KMS-11 (cell line): ENCODE results near the gene PPP3CB.

Source experiments
- H2AFZ ChIP-seq: fragments of 200-600 bp; sonication (generic); 2 replicates; pipeline ENCODE4 v1.6.1; 2016; ENCODE audit warnings: antibody characterized with exemption, mixed run types, low read depth
- H3K27ac ChIP-seq: fragments of 200-600 bp; sonication (generic); 2 replicates; pipeline ENCODE4 v1.6.1; 2016; ENCODE audit warnings: mild to moderate bottlenecking, mixed run types
- H3K27me3 ChIP-seq: fragments of 200-600 bp; sonication (generic); 2 replicates; pipeline ENCODE4 v1.6.1; 2017; ENCODE audit warnings: mild to moderate bottlenecking, low read depth, mixed run types, moderate library complexity; ENCODE audit not compliant: insufficient read depth
- H3K36me3 ChIP-seq: fragments of 200-600 bp; sonication (generic); 2 replicates; pipeline ENCODE4 v1.6.1; 2017; ENCODE audit warnings: mild to moderate bottlenecking, mixed run types; ENCODE audit not compliant: insufficient read depth
- H3K4me1 ChIP-seq: fragments of 200-600 bp; sonication (generic); 2 replicates; pipeline ENCODE4 v1.6.1; 2016; ENCODE audit warnings: mild to moderate bottlenecking, low read depth, mixed run types; ENCODE audit not compliant: poor library complexity, severe bottlenecking
- H3K4me2 ChIP-seq: fragments of 200-600 bp; sonication (generic); 2 replicates; pipeline ENCODE4 v1.7.0; 2016; ENCODE audit warnings: mild to moderate bottlenecking, mixed run types
- H3K4me3 ChIP-seq: fragments of 200-600 bp; sonication (generic); IDR thresholded peaks from 2 replicates; pipeline ENCODE4 v1.6.1; 2017; ENCODE audit warnings: low read depth, low read length, mixed read lengths; ENCODE audit not compliant: insufficient read depth
- H3K79me2 ChIP-seq: fragments of 200-600 bp; sonication (generic); 2 replicates; pipeline ENCODE4 v1.6.1; 2016; ENCODE audit warnings: low read depth, mixed run types; ENCODE audit not compliant: insufficient read depth
- H3K9ac ChIP-seq: fragments of 200-600 bp; sonication (generic); 2 replicates; pipeline ENCODE4 v1.6.1; 2016; ENCODE audit warnings: mild to moderate bottlenecking, mixed run types
- H4K20me1 ChIP-seq: fragments of 200-600 bp; sonication (generic); 2 replicates; pipeline ENCODE4 v1.6.1; 2016; ENCODE audit warnings: mild to moderate bottlenecking, mixed run types; ENCODE audit not compliant: insufficient read depth
- CTCF ChIP-seq: fragments of 200-600 bp; sonication (generic); conservative IDR thresholded peaks from 2 replicates; pipeline ENCODE4 v1.6.1; 2017; ENCODE audit warnings: low read depth, mild to moderate bottlenecking, antibody characterized with exemption, low read length, moderate library complexity, mixed read lengths

Gene PPP3CB

GRCh38 chr10:73517166-73517888, 21.5 kb upstream of the PPP3CB start:
- Histone ChIP-seq H3K4me1 (no peaks in the 10 kb centered on the region), H2AFZ (no peak overlapping the region), H3K4me2 (no peak overlapping the region), H3K36me3 (no peaks in the 10 kb centered on the region), H3K27ac (no peak overlapping the region), H3K4me3 (no peak overlapping the region), H3K9ac (no peak overlapping the region), H4K20me1 (no peaks in the 10 kb centered on the region), H3K27me3 (no peaks in the 10 kb centered on the region), H3K79me2 (no peaks in the 10 kb centered on the region)
- no peak for TF ChIP-seq CTCF

GRCh38 chr10:73512207-73512743, 16.5 kb upstream of the PPP3CB start:
- Histone ChIP-seq H3K79me2 (no peaks in the 10 kb centered on the region), H3K27me3 (no peaks in the 10 kb centered on the region), H3K4me1 (no peaks in the 10 kb centered on the region), H3K27ac (no peak overlapping the region), H4K20me1 (no peaks in the 10 kb centered on the region), H3K4me3 (no peak overlapping the region), H3K36me3 (no peaks in the 10 kb centered on the region), H3K9ac (no peak overlapping the region), H3K4me2 (no peak overlapping the region), H2AFZ (no peak overlapping the region)
- TF ChIP-seq CTCF = no peak

- Histone ChIP-seq H3K27me3 (no peaks in the 10 kb centered on the region), H3K9ac (no peak overlapping the region), H3K4me2 (no peak overlapping the region), H3K4me3 (no peak overlapping the region), H4K20me1 (no peaks in the 10 kb centered on the region), H3K27ac (no peak overlapping the region), H3K4me1 (no peaks in the 10 kb centered on the region), H3K79me2 (no peaks in the 10 kb centered on the region), H3K36me3 (no peaks in the 10 kb centered on the region), H2AFZ (no peak overlapping the region)
- TF ChIP-seq CTCF = no peak
Observed at GRCh38 chr10:73509695-73510094, 13.9 kb upstream of the PPP3CB start.

- Histone ChIP-seq H3K27ac (no peak overlapping the region), H3K36me3 (no peaks in the 10 kb centered on the region), H3K79me2 (no peaks in the 10 kb centered on the region), H3K4me2 (no peak overlapping the region), H3K4me1 (peaks cover 6% of the 10 kb centered on the region), H3K9ac (no peak overlapping the region), H4K20me1 (no peaks in the 10 kb centered on the region), H3K27me3 (no peaks in the 10 kb centered on the region), H3K4me3 (no peak overlapping the region), H2AFZ (no peak overlapping the region)
- no peak for TF ChIP-seq CTCF
Observed at GRCh38 chr10:73506491-73506890, 10.7 kb upstream of the PPP3CB start.
